GM19240 (cell line): Measurements from ENCODE around the gene FYN.
A peak's percentile ranks its signal among the peaks of the same experiment; 100 is the strongest.
"Not testable (repeated sequence)": the region's sequence is repeated elsewhere in the genome, so short reads cannot be mapped to it uniquely, and the experiment has no call there.

Experiments used
- DNase-seq: peaks from one replicate; pipeline ENCODE4 v3.0.0; 2011; ENCODE audit warnings: low spot score; ENCODE audit not compliant: insufficient read length

The FYN gene

DNA sequence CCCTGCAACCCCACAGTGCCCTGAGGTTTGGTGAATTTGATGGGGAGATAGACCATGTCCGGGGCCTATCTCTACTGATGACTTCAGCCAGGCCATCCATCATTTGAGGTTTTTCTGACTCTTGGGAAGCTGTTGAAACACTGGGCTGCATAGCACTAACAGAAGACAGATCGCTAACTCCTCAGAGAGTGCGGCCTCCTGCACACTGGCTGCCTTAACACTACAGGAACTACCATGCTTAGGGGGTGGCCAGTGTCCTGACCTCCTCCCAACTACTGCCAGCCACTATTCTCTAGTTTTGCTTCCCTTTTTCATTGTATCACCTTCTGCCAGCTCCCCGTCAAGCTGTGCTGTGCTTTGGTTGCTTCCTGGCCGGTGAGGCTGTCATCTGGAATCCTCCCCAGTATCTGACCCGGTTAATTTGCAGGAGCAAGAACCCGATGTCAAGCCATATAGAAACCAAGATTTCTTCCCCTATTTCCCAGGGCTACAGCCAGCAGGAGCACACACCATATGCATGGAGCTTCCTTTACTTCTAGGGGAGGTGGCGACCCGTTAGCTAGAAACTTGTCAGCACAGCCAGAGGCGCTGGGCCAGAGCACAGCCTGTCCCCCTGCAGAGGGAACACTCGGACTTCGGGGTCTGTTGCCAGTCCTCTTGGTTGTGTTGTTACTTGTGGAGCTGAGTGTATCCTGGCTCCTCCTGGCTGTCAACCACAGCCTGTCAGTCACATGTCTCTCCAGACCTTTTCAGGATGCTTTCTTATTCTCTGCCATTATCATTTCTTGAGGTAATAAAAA lies 210.3 kb downstream of the FYN start:
- DNase-seq = no peak

GRCh38 chr6:111662072-111662793 lies 211.0 kb downstream of the FYN start:
- DNase-seq = no peak

DNA sequence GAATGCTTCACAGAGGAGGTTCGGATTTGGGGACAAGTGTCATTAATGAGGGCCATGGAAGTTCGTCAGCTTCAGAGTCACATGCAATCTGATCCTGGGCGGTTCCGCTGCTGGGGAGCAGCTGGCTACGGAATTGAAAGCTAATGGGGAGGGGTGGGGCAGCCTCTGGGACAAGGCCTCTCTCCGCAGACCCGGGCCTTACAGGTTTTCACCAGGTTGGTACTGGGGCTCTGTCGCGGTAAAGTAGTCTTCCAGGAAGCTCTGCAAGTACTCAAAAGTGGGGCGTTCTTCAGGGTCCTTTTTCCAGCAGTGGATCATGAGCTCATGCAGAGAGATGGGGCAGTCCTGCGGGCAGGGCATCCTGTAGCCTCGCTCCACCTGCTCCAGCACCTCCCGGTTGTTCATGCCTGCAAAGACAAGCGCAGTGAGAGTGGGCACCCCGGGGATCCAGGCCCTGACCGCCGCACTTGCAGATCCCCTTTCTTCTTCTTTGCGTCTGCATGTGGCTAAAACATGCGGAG lies 211.7 kb downstream of the FYN start:
- no peak for DNase-seq

- DNase-seq = no peak
Measured at GRCh38 chr6:111660531-111660930, 212.7 kb downstream of the FYN start.

- DNase-seq = no peak
Measured at GRCh38 chr6:111658462-111659154, 214.6 kb downstream of the FYN start.

- DNase-seq = no peak
Measured at GRCh38 chr6:111657146-111657545, 216.1 kb downstream of the FYN start.

DNA sequence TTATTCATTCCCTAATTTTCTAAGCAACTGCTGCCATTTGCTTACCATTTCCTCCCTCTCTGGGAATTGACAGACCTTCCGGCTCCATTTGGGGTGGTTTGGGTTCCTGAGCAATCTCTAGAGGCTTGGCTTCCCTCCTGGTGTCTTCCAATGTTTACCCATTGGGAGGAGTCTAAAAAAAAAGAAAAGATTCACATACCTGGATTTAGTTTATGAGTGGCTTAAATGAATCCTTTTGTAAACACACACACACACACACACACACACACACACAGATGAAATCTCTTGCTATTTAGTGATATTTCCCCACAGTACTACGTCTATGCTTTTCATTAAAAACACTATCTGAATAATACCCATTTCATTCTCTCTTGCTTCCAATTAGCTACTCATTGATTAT lies 219.3 kb downstream of the FYN start:
- DNase-seq = no peak

DNA sequence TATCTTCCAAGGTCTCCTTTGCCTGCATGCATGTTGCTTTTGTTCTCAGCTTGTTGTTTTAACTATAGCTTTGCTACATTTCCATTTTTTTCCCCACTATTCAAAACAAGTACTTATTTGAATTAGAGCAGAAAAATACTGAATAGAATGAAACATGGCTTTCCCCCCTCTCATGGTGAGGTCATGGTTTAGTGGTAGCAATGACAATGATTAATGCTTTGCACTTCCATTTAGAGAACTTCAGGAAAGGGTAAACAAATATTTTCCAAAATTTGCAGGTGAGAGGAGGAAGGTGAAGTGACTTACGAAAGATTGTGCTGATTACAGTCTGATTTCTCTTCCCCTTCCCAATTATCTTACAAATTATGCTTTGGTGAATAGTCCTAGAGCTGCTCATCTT lies 219.8 kb downstream of the FYN start:
- DNase-seq = no peak

DNA sequence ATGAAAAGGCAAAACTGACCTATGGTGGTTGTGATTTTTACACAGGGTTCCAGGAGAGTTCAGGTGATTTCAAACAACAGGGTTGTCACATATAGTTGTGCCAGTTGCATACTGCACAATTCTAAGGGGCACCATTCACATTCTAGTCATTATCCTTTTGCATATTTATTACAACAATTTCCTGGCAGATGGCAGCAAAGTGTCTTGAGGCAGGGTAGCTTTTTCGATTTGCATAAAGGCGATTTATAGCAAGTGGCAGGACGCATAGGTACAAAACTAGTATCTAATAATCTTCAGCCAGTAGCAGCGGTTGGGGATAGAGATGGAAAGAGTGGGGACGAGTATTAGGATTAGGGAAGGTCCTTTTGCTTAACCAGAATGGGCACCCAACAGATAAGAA lies 221.1 kb downstream of the FYN start:
- DNase-seq = no peak

GRCh38 chr6:111651185-111652034 lies 221.8 kb downstream of the FYN start:
- DNase-seq = no peak

DNA sequence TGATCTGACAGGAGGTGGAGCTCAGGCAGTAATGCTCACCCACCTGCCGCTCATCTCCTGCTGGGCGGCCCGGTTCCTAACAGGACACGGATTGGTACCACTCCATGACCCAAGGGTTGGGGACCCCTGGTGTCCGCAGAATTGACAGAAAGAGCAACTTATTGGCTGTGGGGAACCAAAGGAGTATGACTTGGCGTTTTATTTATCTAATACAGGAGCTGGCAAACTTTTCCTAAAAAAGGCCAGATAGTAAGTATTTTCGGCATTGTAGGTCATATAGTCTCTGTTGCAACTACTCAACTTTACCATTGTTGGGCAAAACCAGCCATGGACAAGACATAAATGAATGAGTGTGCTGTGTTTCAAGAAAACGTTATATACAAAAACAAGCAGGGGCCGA lies 223.2 kb downstream of the FYN start:
- DNase-seq = no peak

DNA sequence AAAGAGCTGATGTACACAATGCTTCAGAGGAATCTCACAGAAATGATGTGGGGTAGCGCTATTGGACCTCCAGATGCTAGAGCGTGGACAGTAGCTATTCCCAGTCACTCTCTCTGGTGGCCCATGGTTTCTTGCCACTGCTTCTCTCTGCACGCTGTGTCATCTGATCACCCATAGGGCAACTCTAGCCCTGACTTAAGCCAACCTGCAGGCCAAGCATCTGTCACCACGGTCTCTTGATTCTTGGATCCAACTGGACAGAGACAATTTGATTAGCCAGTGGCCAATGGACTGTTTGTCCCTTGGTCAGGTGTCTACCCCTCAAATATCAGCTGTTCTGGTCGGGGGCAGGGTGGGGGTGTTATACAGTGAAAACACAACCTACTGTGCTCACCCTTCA lies 225.2 kb downstream of the FYN start:
- no peak for DNase-seq

GRCh38 chr6:111646942-111647341 lies 226.3 kb downstream of the FYN start:
- no peak for DNase-seq

DNA sequence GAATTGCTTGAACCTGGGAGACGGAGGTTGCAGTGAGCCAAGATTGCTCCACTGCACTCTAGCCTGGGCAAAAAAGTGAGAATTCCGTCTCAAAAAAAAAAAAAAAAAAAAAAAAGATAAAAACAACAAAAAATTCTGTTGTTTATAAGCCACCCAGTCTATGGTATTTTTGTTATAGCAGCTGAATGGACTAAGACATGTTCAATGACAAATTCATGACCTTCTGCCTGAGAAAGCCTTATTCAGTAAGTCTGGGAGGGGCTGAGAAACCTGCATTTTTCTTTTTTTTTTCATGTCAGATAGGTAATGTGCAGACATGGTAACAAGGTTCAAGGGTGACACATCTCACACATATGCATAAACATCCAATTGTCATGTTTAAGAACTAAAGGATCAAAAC lies 227.2 kb downstream of the FYN start:
- no peak for DNase-seq

DNA sequence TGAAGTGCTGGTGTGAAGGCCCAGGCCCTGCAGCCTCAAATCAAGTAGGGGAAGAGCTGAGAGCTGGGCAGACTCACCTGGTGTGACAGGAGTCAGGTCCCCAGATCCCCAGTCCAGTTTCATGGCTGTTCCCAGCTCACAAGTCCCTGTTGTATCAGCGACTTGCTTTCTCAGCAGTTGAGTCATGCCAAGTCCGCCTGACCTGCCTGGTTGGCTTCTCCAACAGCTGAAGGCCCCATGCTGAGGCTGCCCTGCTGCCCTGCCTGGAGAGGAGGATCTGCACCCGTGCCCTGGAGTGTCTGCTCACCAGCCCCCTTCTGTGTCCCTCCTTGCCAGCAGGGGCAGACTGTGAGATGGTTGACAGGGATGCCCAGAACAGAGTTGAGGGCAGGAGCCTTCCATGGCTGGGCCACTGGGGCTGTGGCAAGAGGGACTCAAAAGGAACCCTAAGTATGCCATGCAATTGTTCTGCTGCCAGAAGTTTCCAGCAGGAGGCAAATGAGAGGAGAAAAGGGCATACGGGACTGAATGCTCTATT lies 228.3 kb downstream of the FYN start:
- DNase-seq = no peak

DNA sequence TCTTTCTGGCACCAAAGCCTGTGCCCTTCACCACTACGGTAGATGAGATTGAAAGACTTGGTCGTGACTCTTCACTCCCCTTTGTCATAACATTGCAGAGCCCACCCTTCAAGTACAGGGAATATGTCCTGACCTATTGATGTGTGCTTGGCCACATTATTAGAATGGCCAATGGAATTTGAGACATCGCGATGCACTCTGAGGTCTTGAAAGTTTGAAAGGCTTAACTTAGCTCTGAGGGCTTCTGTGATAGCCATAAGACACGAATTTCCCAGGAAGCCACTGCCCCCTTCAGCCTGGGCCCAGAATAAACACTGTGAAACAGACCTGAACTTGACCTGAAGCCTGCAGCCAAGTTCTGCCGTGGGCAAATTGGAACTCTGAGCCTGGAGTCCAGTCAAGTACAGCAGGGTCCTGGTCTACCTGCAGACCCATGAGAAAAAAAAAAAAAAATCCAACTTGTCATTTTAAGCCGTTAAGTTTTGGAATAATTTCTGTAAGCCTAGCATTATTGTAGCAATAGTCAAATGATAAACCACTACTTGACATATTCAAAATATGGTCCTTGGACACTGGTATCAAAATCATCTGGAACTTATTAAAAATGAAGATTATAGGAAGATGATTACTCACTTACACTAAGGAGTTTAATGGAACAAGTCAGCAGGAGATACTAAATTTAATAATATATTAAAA lies 230.6 kb downstream of the FYN start:
- DNase-seq = peak; percentile 18

DNA sequence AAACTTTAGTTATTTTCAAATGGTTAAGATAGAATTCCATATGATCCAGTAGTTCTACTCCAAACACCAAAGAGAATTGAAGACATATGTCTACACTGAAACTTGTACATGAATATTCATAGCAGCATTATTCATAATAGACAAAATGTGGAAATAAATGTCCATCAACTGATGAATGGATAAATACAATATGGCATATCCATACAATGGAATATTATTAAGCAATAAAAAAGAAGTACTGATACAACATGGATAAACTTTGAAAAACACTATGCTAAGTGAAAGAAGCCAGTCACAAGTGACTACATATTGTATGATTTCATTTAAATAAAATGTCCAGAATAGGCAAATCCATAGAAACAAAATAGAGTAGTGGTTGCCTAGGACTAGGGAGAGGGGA lies 234.0 kb downstream of the FYN start:
- no peak for DNase-seq

DNA sequence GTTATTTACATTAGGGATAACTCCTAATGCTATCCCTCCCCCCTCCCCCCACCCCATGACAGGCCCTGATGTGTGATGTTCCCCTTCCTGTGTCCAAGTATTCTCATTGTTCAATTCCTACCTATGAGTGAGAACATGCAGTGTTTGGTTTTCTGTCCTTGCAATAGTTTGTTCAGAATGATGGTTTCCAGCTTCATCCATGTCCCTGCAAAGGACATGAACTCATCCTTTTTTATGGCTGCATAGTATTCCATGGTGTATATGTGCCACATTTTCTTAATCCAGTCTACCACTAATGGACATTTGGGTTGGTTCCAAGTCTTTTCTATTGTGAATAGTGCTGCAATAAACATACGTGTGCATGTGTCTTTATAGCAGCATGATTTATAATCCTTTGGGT lies 238.3 kb downstream of the FYN start:
- not testable (repeated sequence) for DNase-seq

DNA sequence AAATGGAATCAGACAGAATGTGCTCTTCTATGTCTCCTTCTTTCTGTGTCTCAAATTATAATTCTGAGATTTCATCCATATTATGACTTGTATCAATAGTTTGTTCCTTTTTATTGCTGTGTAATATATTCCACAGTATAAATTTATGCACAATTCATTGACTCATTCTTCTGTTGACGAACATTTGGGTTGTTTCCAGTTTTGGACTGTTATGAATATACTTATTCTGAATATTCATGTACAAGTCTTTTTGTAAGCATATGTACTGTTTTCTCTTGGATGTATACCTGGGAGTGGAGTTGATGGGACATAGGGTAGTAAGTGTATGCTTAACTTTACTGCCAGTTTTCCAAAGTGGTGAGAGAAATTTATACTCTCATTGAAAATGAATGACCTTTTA lies 239.4 kb downstream of the FYN start:
- DNase-seq = no peak

DNA sequence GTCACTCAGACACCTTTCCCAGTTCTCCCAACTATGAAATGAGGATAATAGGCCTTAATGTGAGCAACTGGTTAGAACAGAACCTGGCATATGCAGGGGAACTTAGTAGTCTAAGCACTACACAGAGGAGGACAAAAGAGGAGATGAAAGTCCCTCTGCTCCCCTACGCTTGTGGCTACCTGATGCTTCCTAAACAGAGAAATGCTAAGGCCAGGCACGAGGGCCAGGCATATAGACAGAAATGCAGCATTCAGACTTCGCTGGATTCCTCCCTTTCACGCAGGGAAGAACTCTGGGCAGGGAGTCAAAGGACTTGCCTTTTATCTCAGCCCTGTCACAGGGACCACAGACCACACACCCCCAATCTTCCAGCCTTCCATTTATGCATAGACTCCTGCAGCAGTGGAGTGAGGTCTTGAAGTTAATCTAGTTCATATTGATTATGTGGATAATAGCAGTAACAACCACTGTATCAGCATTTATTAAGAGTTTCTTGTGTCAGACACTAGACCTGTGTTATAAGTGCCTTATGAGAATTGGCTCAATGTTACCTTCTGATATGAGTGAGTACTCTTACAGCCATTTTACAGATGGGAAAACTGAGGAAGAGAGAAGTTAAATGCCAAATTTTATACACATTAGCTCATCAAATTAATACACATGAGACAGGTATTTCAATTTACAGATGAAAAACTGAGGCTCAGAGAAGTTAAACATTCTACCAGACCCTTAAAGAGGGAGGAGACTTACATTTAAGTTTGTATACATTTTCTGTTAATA lies 240.6 kb downstream of the FYN start:
- DNase-seq = no peak
